ENCODE measurements around the gene EMC10. TPM values are rescaled to one million over a fixed set of nuclear protein-coding genes. Genes with fewer than 3 reads are reported as not detected.
"Not testable (repeated sequence)": the region's sequence is repeated elsewhere in the genome, so short reads cannot be mapped to it uniquely, and the experiment has no call there.

EMC10 gene
- total RNA-seq, 2 donors from 2014 or later = 26.6 to 33.9 TPM

GRCh38 chr19:50459638-50460037 lies 16.7 kb upstream of the EMC10 start:
- H3K4me1 Mint-ChIP-seq (ENCODE audit: low read depth) = peaks cover 19% of the 10 kb centered on the region
- no peaks in the 10 kb centered on the region for H3K36me3 Mint-ChIP-seq (ENCODE audit: insufficient read depth in 2 of 2)
- DNase-seq = no peak
- peak overlapping the region; percentile 68 to 78 for H3K4me3 Mint-ChIP-seq
- peaks cover 17% of the 10 kb centered on the region for H3K27me3 Mint-ChIP-seq (ENCODE audit: low read depth)
- H3K27ac Mint-ChIP-seq = no peak overlapping the region
- no peaks in the 10 kb centered on the region for H3K9me3 Mint-ChIP-seq
- no peak for ATAC-seq (replicated peaks in 1 of 2)

GRCh38 chr19:50460161-50460765 lies 16.0 kb upstream of the EMC10 start:
- H3K4me3 Mint-ChIP-seq = peak overlapping the region; percentile 68 to 78
- peaks cover 19% of the 10 kb centered on the region for H3K4me1 Mint-ChIP-seq (ENCODE audit: low read depth)
- ATAC-seq (replicated peaks in 1 of 2) (peak; percentile 76 to 79), DNase-seq (peak; percentile 37 to 42)
- H3K27me3 Mint-ChIP-seq (ENCODE audit: low read depth) = peaks cover 17% of the 10 kb centered on the region
- no peaks in the 10 kb centered on the region for H3K36me3 Mint-ChIP-seq (ENCODE audit: insufficient read depth in 2 of 2)
- H3K9me3 Mint-ChIP-seq = no peaks in the 10 kb centered on the region
- peak overlapping the region; percentile 26 for H3K27ac Mint-ChIP-seq

DNA sequence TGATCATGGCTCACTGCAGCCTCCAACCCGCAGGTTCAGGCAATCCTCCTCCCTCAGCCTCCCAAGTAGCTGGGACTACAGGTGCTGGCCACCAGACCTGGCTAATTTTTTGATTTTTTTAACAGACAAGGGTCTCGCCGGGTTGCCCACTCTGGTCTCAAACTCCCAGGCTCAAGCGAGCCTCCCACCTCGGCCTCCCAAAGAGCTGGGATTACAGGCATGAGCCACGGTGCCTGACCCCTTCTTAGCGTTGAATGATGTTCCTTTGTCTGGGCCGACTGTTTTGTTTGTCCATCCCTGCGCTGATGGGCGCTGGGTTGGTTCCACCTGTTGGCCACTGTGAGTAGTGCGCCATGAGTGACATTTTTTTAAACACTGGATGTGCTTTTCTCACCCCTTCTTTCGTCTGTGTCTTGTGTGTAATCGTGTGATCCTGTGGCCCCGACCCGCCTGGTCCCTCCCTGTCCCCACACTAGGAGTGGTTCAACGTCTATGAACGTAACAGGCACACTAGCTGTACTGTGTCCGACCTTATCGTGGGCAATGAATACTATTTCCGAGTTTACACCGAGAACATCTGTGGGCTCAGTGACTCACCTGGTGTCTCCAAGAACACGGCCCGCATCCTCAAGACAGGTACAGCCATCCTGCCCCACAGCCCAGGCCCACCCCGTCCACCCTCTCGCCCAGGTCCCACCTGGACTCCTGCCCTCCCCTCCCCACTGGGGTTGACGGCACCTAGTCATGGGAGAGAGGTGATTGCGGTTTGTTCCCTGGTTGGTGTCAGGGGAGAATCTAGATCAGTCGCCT lies 15.0 kb upstream of the EMC10 start:
- peak overlapping the region in 1 of 2 donors; percentile 54 for H3K4me3 Mint-ChIP-seq
- ATAC-seq (replicated peaks in 1 of 2) = peak; percentile 75 to 80
- H3K4me1 Mint-ChIP-seq (ENCODE audit: low read depth) = peaks cover 19% of the 10 kb centered on the region

DNA sequence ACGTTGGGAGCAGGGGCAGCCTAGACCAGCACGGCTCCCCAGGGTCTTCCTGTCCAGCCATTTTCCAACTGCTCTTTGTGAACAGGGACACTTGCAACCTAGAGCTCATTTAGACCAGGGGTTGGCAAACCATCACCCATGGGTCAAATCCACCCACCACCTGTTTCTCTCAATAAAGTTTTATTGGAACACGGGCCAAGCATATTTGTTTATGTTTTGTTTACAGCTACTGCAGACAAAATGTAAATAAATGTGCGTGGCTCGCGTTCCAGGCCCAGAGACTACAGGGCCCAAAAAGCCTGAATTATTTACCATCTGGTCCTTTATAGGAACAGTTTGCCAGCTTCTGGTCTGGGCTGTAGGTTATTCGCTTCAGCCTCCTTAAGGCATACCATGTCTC lies 13.3 kb upstream of the EMC10 start:
- Mint-ChIP-seq H3K36me3 (ENCODE audit: insufficient read depth in 2 of 2) (no peaks in the 10 kb centered on the region), H3K27ac (no peak overlapping the region), H3K9me3 (no peaks in the 10 kb centered on the region), H3K4me3 (no peak overlapping the region), H3K27me3 (ENCODE audit: low read depth) (peaks cover 5% of the 10 kb centered on the region), H3K4me1 (ENCODE audit: low read depth) (peaks cover 19% of the 10 kb centered on the region)
- no peak for DNase-seq
- no peak for ATAC-seq (replicated peaks in 1 of 2)

More for the DNA sequence above, 15.0 kb upstream of the EMC10 start:
- H3K27me3 Mint-ChIP-seq (ENCODE audit: low read depth) = peaks cover 17% of the 10 kb centered on the region
- peak; percentile 68 to 70 for DNase-seq
- no peaks in the 10 kb centered on the region for H3K36me3 Mint-ChIP-seq (ENCODE audit: insufficient read depth in 2 of 2)
- H3K9me3 Mint-ChIP-seq = no peaks in the 10 kb centered on the region
- no peak overlapping the region for H3K27ac Mint-ChIP-seq

- Mint-ChIP-seq H3K9me3 (no peaks in the 10 kb centered on the region), H3K4me1 (ENCODE audit: low read depth) (peaks cover 19% of the 10 kb centered on the region), H3K4me3 (no peak overlapping the region), H3K27ac (no peak overlapping the region), H3K36me3 (ENCODE audit: insufficient read depth in 2 of 2) (no peaks in the 10 kb centered on the region), H3K27me3 (ENCODE audit: low read depth) (no peaks in the 10 kb centered on the region)
- no peak for DNase-seq
- ATAC-seq (replicated peaks in 1 of 2) = no peak
Measured at GRCh38 chr19:50464348-50464747, 12.0 kb upstream of the EMC10 start.

GRCh38 chr19:50465000-50465399 lies 11.3 kb upstream of the EMC10 start:
- Mint-ChIP-seq H3K9me3 (no peaks in the 10 kb centered on the region), H3K27me3 (ENCODE audit: low read depth) (no peaks in the 10 kb centered on the region), H3K4me1 (ENCODE audit: low read depth) (peaks cover 14% of the 10 kb centered on the region), H3K27ac (no peak overlapping the region), H3K4me3 (no peak overlapping the region), H3K36me3 (ENCODE audit: insufficient read depth in 2 of 2) (no peaks in the 10 kb centered on the region)
- DNase-seq = no peak
- no peak for ATAC-seq (replicated peaks in 1 of 2)

DNA sequence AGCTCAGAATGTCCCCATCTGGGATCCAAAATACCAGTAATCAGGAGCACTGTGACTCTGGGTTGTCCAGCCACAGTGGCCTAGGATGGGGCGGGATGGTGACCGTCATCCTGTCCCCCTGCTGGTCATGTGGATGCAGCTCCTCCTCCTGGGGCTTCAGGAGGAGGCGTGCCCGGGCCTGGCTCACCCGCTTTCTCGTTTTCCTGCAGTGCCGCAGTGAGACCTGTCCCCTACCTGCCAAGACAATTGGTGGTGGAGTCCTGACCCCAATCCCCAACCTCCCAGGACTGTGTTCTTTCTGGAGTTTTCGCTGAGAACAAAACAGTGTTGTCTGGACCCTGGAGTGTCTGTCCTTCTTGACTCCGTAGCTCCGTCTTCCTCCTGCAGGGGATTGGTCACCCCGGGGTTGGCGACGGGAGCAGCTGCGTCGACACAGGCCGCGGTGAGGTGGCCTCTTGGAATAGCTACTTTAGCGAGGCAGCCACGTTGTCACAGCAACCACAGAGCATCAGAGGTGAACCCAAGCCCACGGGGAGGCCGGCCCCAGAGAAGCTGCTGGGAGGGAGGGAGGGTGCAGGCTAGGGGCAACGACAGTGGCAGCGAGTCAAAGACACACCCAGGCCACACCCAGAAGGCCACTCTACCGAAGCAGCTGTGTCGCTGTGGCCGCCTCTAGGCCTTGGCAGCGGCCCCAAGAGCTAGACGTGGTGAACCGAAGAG lies 10.2 kb upstream of the EMC10 start:
- Mint-ChIP-seq H3K36me3 (ENCODE audit: insufficient read depth in 2 of 2) (no peaks in the 10 kb centered on the region), H3K27ac (no peak overlapping the region)

DNA sequence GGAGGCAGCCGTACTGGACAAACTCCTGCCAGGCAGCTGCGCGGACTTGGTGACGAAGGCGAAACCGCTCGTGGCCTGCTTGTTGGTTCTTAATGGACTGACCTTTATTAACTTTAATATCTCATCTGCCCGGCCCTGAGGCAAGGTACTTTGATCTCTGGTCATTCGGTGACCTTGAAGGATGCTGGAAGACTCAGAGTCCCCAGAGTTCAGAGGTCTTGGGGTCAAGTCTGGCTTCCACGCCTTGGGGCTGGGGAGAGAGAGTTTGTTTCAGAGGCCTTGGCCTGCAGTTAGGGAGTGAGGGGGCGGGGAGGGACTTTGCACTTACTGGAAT lies 9.6 kb upstream of the EMC10 start:
- Mint-ChIP-seq H3K4me1 (ENCODE audit: low read depth) (no peaks in the 10 kb centered on the region), H3K9me3 (no peaks in the 10 kb centered on the region), H3K27ac (no peak overlapping the region), H3K27me3 (ENCODE audit: low read depth) (no peaks in the 10 kb centered on the region), H3K36me3 (ENCODE audit: insufficient read depth in 2 of 2) (no peaks in the 10 kb centered on the region), H3K4me3 (no peak overlapping the region)
- no peak for DNase-seq
- ATAC-seq (replicated peaks in 1 of 2) = no peak

More for the DNA sequence above, 10.2 kb upstream of the EMC10 start:
- Mint-ChIP-seq H3K27me3 (ENCODE audit: low read depth) (no peaks in the 10 kb centered on the region), H3K9me3 (no peaks in the 10 kb centered on the region), H3K4me3 (no peak overlapping the region), H3K4me1 (ENCODE audit: low read depth) (peaks cover 4% of the 10 kb centered on the region)
- DNase-seq = no peak
- no peak for ATAC-seq (replicated peaks in 1 of 2)

DNA sequence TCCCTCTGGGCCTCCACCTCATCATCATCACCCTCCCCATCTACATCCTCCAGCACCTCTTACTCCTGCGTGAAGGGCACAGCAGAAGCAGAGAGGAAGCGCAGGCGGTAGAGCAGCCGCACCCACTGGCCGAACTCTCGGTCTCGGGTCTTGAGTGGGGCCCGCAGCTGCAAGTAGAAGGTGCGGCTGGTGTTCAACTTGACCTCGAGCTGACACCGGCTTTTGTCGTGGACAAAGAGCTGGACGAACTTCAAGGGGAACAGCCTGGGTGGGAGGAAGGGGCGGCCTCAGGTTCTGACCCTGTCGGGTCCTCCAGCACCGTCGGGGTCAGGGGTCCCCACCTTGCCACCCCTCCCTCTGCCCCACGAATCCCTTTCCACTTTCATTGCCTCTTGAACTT lies 8.7 kb upstream of the EMC10 start:
- DNase-seq (no peak), ATAC-seq (replicated peaks in 1 of 2) (no peak)
- Mint-ChIP-seq H3K9me3 (no peaks in the 10 kb centered on the region), H3K4me3 (no peak overlapping the region), H3K27ac (no peak overlapping the region), H3K27me3 (ENCODE audit: low read depth) (no peaks in the 10 kb centered on the region), H3K4me1 (ENCODE audit: low read depth) (no peaks in the 10 kb centered on the region), H3K36me3 (ENCODE audit: insufficient read depth in 2 of 2) (no peaks in the 10 kb centered on the region)

DNA sequence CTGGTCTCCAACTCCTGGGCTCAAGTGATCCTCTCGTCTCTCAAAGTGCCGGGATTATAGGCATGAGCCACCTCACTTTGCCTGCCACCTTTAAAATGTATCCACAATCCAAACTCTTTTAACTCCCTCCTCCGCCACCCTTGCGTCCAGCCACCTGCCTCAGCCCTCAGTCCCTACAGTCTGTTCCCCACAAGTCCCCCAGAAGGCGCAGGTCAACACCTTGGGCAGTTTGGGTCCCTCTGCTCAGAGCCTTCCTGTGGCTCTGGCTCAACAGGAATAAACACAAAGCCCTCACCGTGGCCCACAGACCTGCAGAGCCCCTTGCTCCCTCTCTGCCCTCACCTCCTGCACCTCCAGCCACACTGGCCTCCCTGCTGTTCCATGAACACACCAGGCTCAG lies 7.5 kb upstream of the EMC10 start:
- no peaks in the 10 kb centered on the region for H3K27me3 Mint-ChIP-seq (ENCODE audit: low read depth)
- H3K9me3 Mint-ChIP-seq = no peaks in the 10 kb centered on the region
- peak in 1 of 2 donors; percentile 23 for ATAC-seq (replicated peaks in 1 of 2)
- H3K4me1 Mint-ChIP-seq (ENCODE audit: low read depth) = no peaks in the 10 kb centered on the region
- H3K27ac Mint-ChIP-seq = no peak overlapping the region
- no peak overlapping the region for H3K4me3 Mint-ChIP-seq
- no peak for DNase-seq
- no peaks in the 10 kb centered on the region for H3K36me3 Mint-ChIP-seq (ENCODE audit: insufficient read depth in 2 of 2)

GRCh38 chr19:50473336-50473735 lies 3.0 kb upstream of the EMC10 start:
- ATAC-seq (replicated peaks in 1 of 2); H3K27me3 Mint-ChIP-seq (ENCODE audit: low read depth); H3K36me3 Mint-ChIP-seq (ENCODE audit: insufficient read depth in 2 of 2); H3K4me3 Mint-ChIP-seq; H3K9me3 Mint-ChIP-seq; H3K27ac Mint-ChIP-seq; DNase-seq: not testable (repeated sequence)
- H3K4me1 Mint-ChIP-seq (ENCODE audit: low read depth) = peaks cover 23% of the 10 kb centered on the region

DNA sequence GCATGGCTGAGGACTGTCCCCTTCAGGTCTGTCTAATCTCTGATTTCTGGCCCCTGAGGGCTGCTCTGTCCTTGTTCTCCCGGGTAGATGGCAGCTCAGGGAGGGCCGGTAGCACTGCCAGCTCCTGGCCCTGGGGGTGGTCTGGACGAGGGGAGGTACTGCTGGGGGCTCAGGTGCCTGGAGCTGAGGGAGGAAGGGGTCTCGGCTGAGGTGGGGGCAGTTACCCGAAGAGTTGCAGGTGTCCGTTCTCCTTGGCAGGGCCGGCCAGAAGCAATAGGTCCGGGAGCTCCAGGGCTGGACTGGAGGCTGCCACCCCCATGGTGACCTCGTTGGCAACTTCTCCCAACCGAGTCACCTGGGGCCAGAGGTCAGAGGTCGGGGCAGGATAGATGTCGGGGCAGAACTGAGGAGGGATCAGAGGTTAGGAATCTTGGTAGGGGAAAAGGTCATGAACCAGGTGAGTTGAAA lies 1.2 kb upstream of the EMC10 start:
- no peak for DNase-seq
- peak overlapping the region; percentile 59 for H3K27ac Mint-ChIP-seq
- peaks cover 3 to 7% of the 10 kb centered on the region in 2 donors for H3K36me3 Mint-ChIP-seq (ENCODE audit: insufficient read depth in 2 of 2)
- no peak for ATAC-seq (replicated peaks in 1 of 2)
- H3K4me1 Mint-ChIP-seq (ENCODE audit: low read depth) = peaks cover 26% of the 10 kb centered on the region
- H3K4me3 Mint-ChIP-seq = peak overlapping the region; percentile 31 to 55
- H3K27me3 Mint-ChIP-seq (ENCODE audit: low read depth) = no peaks in the 10 kb centered on the region
- H3K9me3 Mint-ChIP-seq = no peaks in the 10 kb centered on the region

GRCh38 chr19:50475736-50476223 lies 527 bp upstream of the EMC10 start:
- Mint-ChIP-seq H3K36me3 (ENCODE audit: insufficient read depth in 2 of 2) (peaks cover 3 to 7% of the 10 kb centered on the region in 2 donors), H3K4me3 (peak overlapping the region; percentile 95 to 99), H3K4me1 (ENCODE audit: low read depth) (peaks cover 26% of the 10 kb centered on the region), H3K27ac (peak overlapping the region; percentile 64), H3K27me3 (ENCODE audit: low read depth) (no peaks in the 10 kb centered on the region), H3K9me3 (no peaks in the 10 kb centered on the region)
- ATAC-seq (replicated peaks in 1 of 2) (no peak), DNase-seq (no peak)

All from activated T-cell treated with anti-CD3 and anti-CD28 coated beads, Interleukin-2, amount 50 U/mL, for 72 hours (primary cell).